Smooth muscle cell (in vitro differentiated cells): ENCODE data around the gene DNM3. TPM values are rescaled to one million over a fixed set of nuclear protein-coding genes. Genes with fewer than 3 reads are reported as not detected.
A peak's percentile ranks its signal among the peaks of the same experiment; 100 is the strongest.

Experiments
- DNase-seq: peaks from one replicate; lab custom pipeline; 2025; ENCODE audit not compliant: unreplicated experiment; lab: John Stamatoyannopoulos, UW
- H2AFZ ChIP-seq: fragments of 200-600 bp; sonication (generic); 2 replicates; pipeline ENCODE4 v1.6.0; 2016; ENCODE audit warnings: antibody characterized with exemption, low read depth, mild to moderate bottlenecking
- H3F3A ChIP-seq: fragments of 200-600 bp; sonication (generic); 2 replicates; pipeline ENCODE4 v1.6.0; 2017; ENCODE audit warnings: antibody characterized with exemption, low read depth
- H3K27ac ChIP-seq: fragments of 200-600 bp; sonication (generic); 2 replicates; pipeline ENCODE4 v1.5.1; 2016; ENCODE audit warnings: low read depth, mild to moderate bottlenecking
- H3K27me3 ChIP-seq: fragments of 200-600 bp; sonication (generic); 2 replicates; pipeline ENCODE4 v1.6.1; 2016; ENCODE audit warnings: low read depth, mild to moderate bottlenecking
- H3K36me3 ChIP-seq: fragments of 200-600 bp; sonication (generic); 2 replicates; pipeline ENCODE4 v1.5.1; 2016; ENCODE audit warnings: low read depth
- H3K4me1 ChIP-seq: fragments of 200-600 bp; sonication (generic); 2 replicates; pipeline ENCODE4 v1.5.1; 2016; ENCODE audit warnings: low read depth
- H3K4me2 ChIP-seq: fragments of 200-600 bp; sonication (generic); 2 replicates; pipeline ENCODE4 v1.6.0; 2016; ENCODE audit warnings: mild to moderate bottlenecking
- H3K4me3 ChIP-seq: fragments of 200-600 bp; sonication (generic); 2 replicates; pipeline ENCODE4 v1.5.1; 2016; ENCODE audit warnings: mild to moderate bottlenecking
- H3K79me2 ChIP-seq: fragments of 200-600 bp; sonication (generic); 2 replicates; pipeline ENCODE4 v1.6.0; 2016; ENCODE audit warnings: low read depth, mild to moderate bottlenecking
- H3K9ac ChIP-seq: fragments of 200-600 bp; sonication (generic); 2 replicates; pipeline ENCODE4 v1.6.0; 2016; ENCODE audit warnings: low read depth
- H3K9me3 ChIP-seq: fragments of 200-600 bp; sonication (generic); replicated peaks from 2 replicates; pipeline ENCODE4 v1.5.1; 2016; ENCODE audit warnings: low read depth
- H4K20me1 ChIP-seq: fragments of 200-600 bp; sonication (generic); 2 replicates; pipeline ENCODE4 v1.6.0; 2016; ENCODE audit warnings: low read depth
- CTCF ChIP-seq: fragments of 200-600 bp; sonication (generic); IDR thresholded peaks from 2 replicates; pipeline ENCODE4 v1.5.1; 2017; ENCODE audit warnings: borderline replicate concordance, mild to moderate bottlenecking, antibody characterized with exemption; ENCODE audit not compliant: insufficient read depth, poor library complexity, severe bottlenecking
- WGBS: methylation state at CpG from one replicate; pipeline ENCODE4 v1.1.7; 2016; ENCODE audit warnings: low lambda C conversion rate; 5-methylcytosine and 5-hydroxymethylcytosine counted together
- polyA plus RNA-seq: library from polyadenylated mRNA; unstranded; fragments of >200 nt; fragmentation: Nextera tagmentation; extraction: Ambion mirVana; gene quantifications from 2 replicates; pipeline ENCODE4 v1.2.1, GENCODE V29; 2016
- total RNA-seq: library from RNA; depleted of rRNA; stranded (reverse); fragments of >200 nt; gene quantifications from 2 replicates; pipeline ENCODE4 v1.2.3, GENCODE V29; 2014

The DNM3 gene
- total and polyA plus RNA-seq, 2 experiments from 2014 or later = 1.7 to 3.0 TPM

GRCh38 chr1:171845998-171846397 is 4.7 kb downstream of the DNM3 start:
- no peaks in the 10 kb centered on the region for H3K9me3 ChIP-seq
- no peak for DNase-seq

GRCh38 chr1:171849245-171849898 is 8.1 kb downstream of the DNM3 start:
- no peak overlapping the region for H3K9ac ChIP-seq
- no peaks in the 10 kb centered on the region for H3F3A ChIP-seq
- no peaks in the 10 kb centered on the region for H3K4me1 ChIP-seq
- 84% methylated on average over 5 of the region's 5 CpGs for WGBS
- H3K36me3 ChIP-seq = no peaks in the 10 kb centered on the region
- H3K4me3 ChIP-seq = no peak overlapping the region
- no peak overlapping the region for H2AFZ ChIP-seq
- no peak for DNase-seq
- no peaks in the 10 kb centered on the region for H3K9me3 ChIP-seq
- H3K27me3 ChIP-seq = no peaks in the 10 kb centered on the region
- H3K4me2 ChIP-seq = no peak overlapping the region
- H4K20me1 ChIP-seq = no peaks in the 10 kb centered on the region
- no peak overlapping the region for H3K27ac ChIP-seq
- no peaks in the 10 kb centered on the region for H3K79me2 ChIP-seq
- TF ChIP-seq CTCF = no peak

More at GRCh38 chr1:171845998-171846397, 4.7 kb downstream of the DNM3 start:
- H3K27ac ChIP-seq = no peak overlapping the region
- H3K4me1 ChIP-seq = peaks cover 3% of the 10 kb centered on the region
- no peaks in the 10 kb centered on the region for H3K36me3 ChIP-seq
- no peak overlapping the region for H3K4me3 ChIP-seq
- no peaks in the 10 kb centered on the region for H3F3A ChIP-seq
- H2AFZ ChIP-seq = no peak overlapping the region
- TF ChIP-seq CTCF = no peak
- no peaks in the 10 kb centered on the region for H3K79me2 ChIP-seq
- H3K4me2 ChIP-seq = no peak overlapping the region
- peaks cover 14% of the 10 kb centered on the region for H3K27me3 ChIP-seq
- no peak overlapping the region for H3K9ac ChIP-seq
- no peaks in the 10 kb centered on the region for H4K20me1 ChIP-seq

- H3K4me1 ChIP-seq = no peaks in the 10 kb centered on the region
- no peak for DNase-seq
- no peaks in the 10 kb centered on the region for H3K9me3 ChIP-seq
- no peak overlapping the region for H3K27ac ChIP-seq
- 86% methylated on average over 5 of the region's 5 CpGs for WGBS
- H3K4me3 ChIP-seq = no peak overlapping the region
- H2AFZ ChIP-seq = no peak overlapping the region
- H4K20me1 ChIP-seq = no peaks in the 10 kb centered on the region
- no peak overlapping the region for H3K4me2 ChIP-seq
- H3K27me3 ChIP-seq = no peaks in the 10 kb centered on the region
- no peaks in the 10 kb centered on the region for H3F3A ChIP-seq
- no peaks in the 10 kb centered on the region for H3K36me3 ChIP-seq
- no peak for TF ChIP-seq CTCF
- no peak overlapping the region for H3K9ac ChIP-seq
- H3K79me2 ChIP-seq = no peaks in the 10 kb centered on the region
These were observed 9.5 kb downstream of the DNM3 start for GRCh38 chr1:171850651-171851350.

GRCh38 chr1:171852272-171852671 is 11.0 kb downstream of the DNM3 start:
- Histone ChIP-seq H2AFZ (no peak overlapping the region), H3K79me2 (no peaks in the 10 kb centered on the region), H3K4me2 (peak overlapping the region; percentile 18), H3K4me3 (no peak overlapping the region), H3F3A (no peaks in the 10 kb centered on the region), H3K4me1 (no peaks in the 10 kb centered on the region), H3K9ac (no peak overlapping the region), H4K20me1 (no peaks in the 10 kb centered on the region), H3K9me3 (no peaks in the 10 kb centered on the region), H3K27me3 (no peaks in the 10 kb centered on the region), H3K27ac (no peak overlapping the region), H3K36me3 (no peaks in the 10 kb centered on the region)
- no peak for DNase-seq
- TF ChIP-seq CTCF = no peak
